CD14-positive monocyte (primary cell): ENCODE data around the gene OPN4. TPM values are rescaled to one million over a fixed set of nuclear protein-coding genes. Genes with fewer than 3 reads are reported as not detected.

Experiments used
- DNase-seq, 3 donors: peaks; one replicate each; pipeline ENCODE4 v3.0.0-alpha.2; 2011 to 2022
- H2AFZ ChIP-seq: 2 replicates; pipeline ENCODE4 v1.6.0; 2012; ENCODE audit warnings: mild to moderate bottlenecking, low read depth, low read length, inconsistent platforms; ENCODE audit not compliant: insufficient read depth, poor library complexity, severe bottlenecking
- H3K27ac ChIP-seq, 2 donors: 1 replicate in 1 of 2; 2 replicates in 1 of 2; pipeline ENCODE4 v1.5.1; 2012 to 2013; ENCODE audit warnings: low read length in 2 of 2, control low read depth in 1 of 2, inconsistent platforms in 1 of 2, low read depth in 1 of 2, mild to moderate bottlenecking in 1 of 2
- H3K27me3 ChIP-seq, 2 donors: one replicate each; pipeline versions ENCODE4 v1.6.0 to v1.6.1; 2011 to 2013; ENCODE audit warnings: low read length in 2 of 2; ENCODE audit not compliant: control insufficient read depth in 2 of 2, insufficient read depth in 2 of 2
- H3K36me3 ChIP-seq, 2 donors: replicated peaks in 1 of 2; 1 replicate in 1 of 2; 2 replicates in 1 of 2; pipeline versions ENCODE4 v1.5.1 to v1.6.1; 2012 to 2013; ENCODE audit warnings: low read length in 2 of 2, control low read depth in 1 of 2, inconsistent platforms in 1 of 2, mild to moderate bottlenecking in 1 of 2; ENCODE audit not compliant: insufficient read depth in 2 of 2, control insufficient read depth in 1 of 2
- H3K4me1 ChIP-seq, 2 donors: 1 replicate in 1 of 2; 2 replicates in 1 of 2; pipeline versions ENCODE4 v1.5.1 to v1.6.1; 2012 to 2013; ENCODE audit warnings: low read length in 2 of 2, control low read depth in 1 of 2, inconsistent platforms in 1 of 2, mild to moderate bottlenecking in 1 of 2, moderate library complexity in 1 of 2; ENCODE audit not compliant: insufficient read depth in 2 of 2, control insufficient read depth in 1 of 2
- H3K4me2 ChIP-seq: replicated peaks from 2 replicates; pipeline ENCODE3; 2012; ENCODE audit warnings: low read length, moderate library complexity, mild to moderate bottlenecking; ENCODE audit not compliant: poor library complexity, severe bottlenecking; ENCODE audit errors: extremely low read depth
- H3K4me3 ChIP-seq, 3 experiments: fragments of 200-600 bp in 1 of 3; sonication (generic) in 1 of 3; replicated peaks in 1 of 3; 1 replicate in 2 of 3; 2 replicates in 1 of 3; pipeline ENCODE4 v1.5.1; 2011 to 2013; ENCODE audit warnings: low read length in 3 of 3, mild to moderate bottlenecking in 3 of 3, control low read depth in 2 of 3, low read depth in 2 of 3, inconsistent platforms in 1 of 3, moderate library complexity in 1 of 3
- H3K79me2 ChIP-seq: 2 replicates; pipeline ENCODE4 v1.6.0; 2012; ENCODE audit warnings: mild to moderate bottlenecking, control low read depth, inconsistent platforms, low read length, moderate library complexity; ENCODE audit not compliant: insufficient read depth
- H3K9ac ChIP-seq: 2 replicates; pipeline ENCODE4 v1.6.0; 2017; ENCODE audit warnings: low read length, mild to moderate bottlenecking; ENCODE audit not compliant: insufficient read depth, poor library complexity, severe bottlenecking
- H3K9me3 ChIP-seq, 2 donors: replicated peaks in 1 of 2; 1 replicate in 1 of 2; 2 replicates in 1 of 2; pipeline versions ENCODE4 v1.5.1 to v1.6.1; 2012 to 2013; ENCODE audit warnings: low read length in 2 of 2, control low read depth in 1 of 2; ENCODE audit not compliant: control insufficient read depth in 1 of 2, insufficient read depth in 1 of 2
- H4K20me1 ChIP-seq: 2 replicates; pipeline ENCODE4 v1.6.0; 2012; ENCODE audit warnings: mild to moderate bottlenecking, low read length, control low read depth, moderate library complexity; ENCODE audit not compliant: insufficient read depth
- H3K27ac Mint-ChIP-seq, 7 donors: one replicate each; pipeline ENCODE4 v1.8.0; 2020; ENCODE audit warnings: mild to moderate bottlenecking in 7 of 7, mixed read lengths in 7 of 7, moderate library complexity in 6 of 7, inconsistent platforms in 2 of 7
- H3K27me3 Mint-ChIP-seq, 3 donors: one replicate each; pipeline ENCODE4 v1.8.0; 2021 to 2022; ENCODE audit warnings: low read depth in 3 of 3, mild to moderate bottlenecking in 3 of 3, mixed read lengths in 3 of 3, moderate library complexity in 3 of 3, inconsistent platforms in 1 of 3
- H3K36me3 Mint-ChIP-seq, 2 donors: one replicate each; pipeline ENCODE4 v1.8.0; 2020; ENCODE audit warnings: mixed read lengths in 2 of 2, inconsistent platforms in 1 of 2, mild to moderate bottlenecking in 1 of 2
- H3K4me1 Mint-ChIP-seq: one replicate; pipeline ENCODE4 v1.8.0; 2020; ENCODE audit warnings: mild to moderate bottlenecking, mixed read lengths
- H3K4me3 Mint-ChIP-seq, 2 donors: one replicate each; pipeline ENCODE4 v1.8.0; 2020; ENCODE audit warnings: mild to moderate bottlenecking in 2 of 2, mixed read lengths in 2 of 2, moderate library complexity in 1 of 2
- H3K9me3 Mint-ChIP-seq, 7 donors: one replicate each; pipeline ENCODE4 v1.8.0; 2020 to 2022; ENCODE audit warnings: mixed read lengths in 7 of 7, mild to moderate bottlenecking in 6 of 7, moderate library complexity in 6 of 7, inconsistent platforms in 2 of 7
- CTCF ChIP-seq: fragments of 200-600 bp; IDR thresholded peaks from one replicate; pipeline ENCODE4 v1.8.0; 2022; ENCODE audit warnings: antibody characterized with exemption, mild to moderate bottlenecking
- WGBS: methylation state at CpG from one replicate; pipeline ENCODE4 v1.1.5; 2013; ENCODE audit warnings: missing lambda C conversion rate; ENCODE audit not compliant: insufficient coverage; 5-methylcytosine and 5-hydroxymethylcytosine counted together
- intact Hi-C, 2 donors: fragments of 100-400 bp; cut with micrococcal nuclease; formaldehyde crosslinking; loops; one replicate each; pipeline versions ENCODE4 v1.15.0 to v1.15.1; 2023
- polyA plus RNA-seq, 3 donors: library from polyadenylated mRNA; depleted of rRNA in 1 of 3; unstranded in 2 of 3; stranded (reverse) in 1 of 3; fragments of 300-500 nt in 2 of 3; fragments of >200 nt in 1 of 3; fragmentation: Illumina TruSeq in 2 of 3; gene quantifications; 1 replicate in 2 of 3; 2 replicates in 1 of 3; pipeline ENCODE4 v1.2.3, GENCODE V29; 2012 to 2021

Gene OPN4
- polyA plus RNA-seq, 3 donors, result not detected

- Histone ChIP-seq H3K9me3 (no peaks in the 10 kb centered on the region), H3K36me3 (no peaks in the 10 kb centered on the region), H2AFZ (no peak within 1 kb of the TSS), H3K4me2 (no peak within 1 kb of the TSS), H3K27me3 (no peaks in the 10 kb centered on the region), H4K20me1 (no peaks in the 10 kb centered on the region), H3K27ac (no peak within 1 kb of the TSS), H3K4me3 (no peak within 1 kb of the TSS), H3K79me2 (no peaks in the 10 kb centered on the region), H3K9ac (no peak within 1 kb of the TSS), H3K4me1 (no peaks in the 10 kb centered on the region)
- Mint-ChIP-seq H3K27ac (no peak within 1 kb of the TSS), H3K36me3 (no peaks in the 10 kb centered on the region), H3K4me1 (no peaks in the 10 kb centered on the region), H3K9me3 (no peaks in the 10 kb centered on the region), H3K4me3 (no peak within 1 kb of the TSS), H3K27me3 (peaks cover 0 to 8% (median 3%) of the 10 kb centered on the region in 3 donors)
- WGBS, result 87% methylated on average over 21 of the region's 23 CpGs
- TF ChIP-seq CTCF, result no peak
- intact Hi-C loops, result no loop called here
- DNase-seq, result no peak
Measured at GRCh38 chr10:86668297-86669165, 14.2 kb downstream of the OPN4 start, which contains the start of gene LDB3. Gene LDB3 (plus strand): TSS chr10:86668511. CDS start chr10:86668692, 181 bp downstream.

- DNase-seq, result no peak
- no peak overlapping the region for H3K9ac ChIP-seq
- no peaks in the 10 kb centered on the region for H3K4me1 Mint-ChIP-seq
- no peaks in the 10 kb centered on the region for H3K36me3 Mint-ChIP-seq
- H3K9me3 Mint-ChIP-seq, result no peaks in the 10 kb centered on the region
- H3K9me3 ChIP-seq, result no peaks in the 10 kb centered on the region
- no peak overlapping the region for H2AFZ ChIP-seq
- no peaks in the 10 kb centered on the region for H3K27me3 ChIP-seq
- no peaks in the 10 kb centered on the region for H3K36me3 ChIP-seq
- no peak overlapping the region for H3K27ac Mint-ChIP-seq
- TF ChIP-seq CTCF, result no peak
- H3K4me1 ChIP-seq, result no peaks in the 10 kb centered on the region
- H3K79me2 ChIP-seq, result no peaks in the 10 kb centered on the region
- H3K4me3 ChIP-seq, result no peak overlapping the region
- peaks cover 3 to 12% (median 3%) of the 10 kb centered on the region in 3 donors for H3K27me3 Mint-ChIP-seq
- intact Hi-C loops, result no loop called here
- H4K20me1 ChIP-seq, result no peaks in the 10 kb centered on the region
- WGBS, result 100% methylated on average over 1 of the region's 8 CpGs
- no peak overlapping the region for H3K27ac ChIP-seq
- H3K4me2 ChIP-seq, result no peak overlapping the region
- no peak overlapping the region for H3K4me3 Mint-ChIP-seq
Measured at GRCh38 chr10:86670290-86670811, 16.0 kb downstream of the OPN4 start.
